DMS 273 (cell line): ENCODE measurements around the gene MYCBP.
"Not testable (repeated sequence)": the region's sequence is repeated elsewhere in the genome, so short reads cannot be mapped to it uniquely, and the experiment has no call there.

ENCODE experiments used
- DNase-seq: peaks from one replicate; lab custom pipeline; 2025; ENCODE audit not compliant: unreplicated experiment; lab: John Stamatoyannopoulos, UW

Gene MYCBP

GRCh38 chr1:38873027-38873969 lies at the start of gene MYCBP:
TSS of gene MYCBP (minus strand) at chr1:38873348. CDS start at chr1:38873305, 43 bp downstream.
- peak; percentile 100 for DNase-seq

- DNase-seq, result no peak
Observed at GRCh38 chr1:38919130-38919529, 46.0 kb upstream of the MYCBP start.

- DNase-seq, result peak; percentile 89
Observed at GRCh38 chr1:38918568-38918967, 45.4 kb upstream of the MYCBP start.

- no peak for DNase-seq
Observed at GRCh38 chr1:38917772-38918171, 44.6 kb upstream of the MYCBP start.

- no peak for DNase-seq
Observed at GRCh38 chr1:38917337-38917736, 44.2 kb upstream of the MYCBP start.

GRCh38 chr1:38915352-38915948 lies 42.3 kb upstream of the MYCBP start:
- no peak for DNase-seq

- DNase-seq, result not testable (repeated sequence)
Observed at GRCh38 chr1:38914908-38915307, 41.8 kb upstream of the MYCBP start.

- peak; percentile 98 for DNase-seq
Observed at GRCh38 chr1:38908821-38909220, 35.7 kb upstream of the MYCBP start.

- DNase-seq, result no peak
Observed at GRCh38 chr1:38905985-38906384, 32.8 kb upstream of the MYCBP start.

GRCh38 chr1:38899560-38899959 lies 26.4 kb upstream of the MYCBP start:
- no peak for DNase-seq

GRCh38 chr1:38898653-38899230 lies 25.6 kb upstream of the MYCBP start:
- DNase-seq, result no peak

- DNase-seq, result no peak
Observed at GRCh38 chr1:38896169-38896568, 23.0 kb upstream of the MYCBP start.

GRCh38 chr1:38892976-38893375 lies 19.8 kb upstream of the MYCBP start:
- DNase-seq, result no peak

GRCh38 chr1:38891753-38892152 lies 18.6 kb upstream of the MYCBP start:
- peak; percentile 95 for DNase-seq

GRCh38 chr1:38889589-38889988 lies 16.4 kb upstream of the MYCBP start:
- DNase-seq, result no peak

GRCh38 chr1:38888423-38889333 lies 15.5 kb upstream of the MYCBP start:
- no peak for DNase-seq

GRCh38 chr1:38885092-38885491 lies 11.9 kb upstream of the MYCBP start:
- DNase-seq, result no peak

- no peak for DNase-seq
Observed at GRCh38 chr1:38881487-38881886, 8.3 kb upstream of the MYCBP start, which contains the start of gene GJA9. TSS of gene GJA9 (minus strand) at chr1:38881587. CDS start at chr1:38876098, 5,489 bp downstream.

- no peak for DNase-seq
Observed at GRCh38 chr1:38875811-38876210, 2.7 kb upstream of the MYCBP start.

- peak; percentile 98 for DNase-seq
Observed at GRCh38 chr1:38872401-38873026, 634 bp downstream of the MYCBP start.
